SK-N-MC (cell line): ENCODE measurements around the gene PTPRO.

Source experiments
- EZH2 ChIP-seq: fragments of 200-600 bp; sonication (generic); IDR thresholded peaks from one replicate; pipeline ENCODE4 v1.6.1; 2017; ENCODE audit warnings: antibody characterized with exemption
- POLR2AphosphoS5 ChIP-seq: IDR thresholded peaks from 2 replicates; pipeline ENCODE4 v1.6.1; 2012; ENCODE audit warnings: mild to moderate bottlenecking, low read depth, low read length, borderline replicate concordance

GRCh38 chr12:15458008-15458407 lies 135.7 kb downstream of the PTPRO start:
- TF ChIP-seq POLR2AphosphoS5 (no peak), EZH2 (no peak)
